AG20443 (cell line): ENCODE data around the gene DGLUCY.
"Not testable (repeated sequence)": the region's sequence is repeated elsewhere in the genome, so short reads cannot be mapped to it uniquely, and the experiment has no call there.

Source experiments
- DNase-seq: peaks from one replicate; pipeline ENCODE4 v3.0.0; 2012; ENCODE audit warnings: low spot score, mixed read lengths

DGLUCY gene

GRCh38 chr14:91261986-91262549 lies 148.2 kb downstream of the DGLUCY start:
- DNase-seq = no peak

GRCh38 chr14:91263329-91263728 lies 149.5 kb downstream of the DGLUCY start:
- DNase-seq = no peak

GRCh38 chr14:91264151-91265150 lies 150.6 kb downstream of the DGLUCY start:
- peak; percentile 64 for DNase-seq

GRCh38 chr14:91265404-91265803 lies 151.5 kb downstream of the DGLUCY start:
- DNase-seq = no peak

GRCh38 chr14:91266276-91266675 lies 152.4 kb downstream of the DGLUCY start:
- not testable (repeated sequence) for DNase-seq

- no peak for DNase-seq
Measured at GRCh38 chr14:91267965-91268437, 154.1 kb downstream of the DGLUCY start.

- peak; percentile 58 for DNase-seq
Measured at GRCh38 chr14:91269076-91269991, 155.5 kb downstream of the DGLUCY start.

- no peak for DNase-seq
Measured at GRCh38 chr14:91270188-91270587, 156.3 kb downstream of the DGLUCY start.

GRCh38 chr14:91270619-91271018 lies 156.7 kb downstream of the DGLUCY start:
- DNase-seq = no peak

GRCh38 chr14:91271639-91272038 lies 157.8 kb downstream of the DGLUCY start:
- DNase-seq = no peak

- no peak for DNase-seq
Measured at GRCh38 chr14:91272341-91273272, 158.7 kb downstream of the DGLUCY start.

- no peak for DNase-seq
Measured at GRCh38 chr14:91273273-91273884, 159.5 kb downstream of the DGLUCY start.

- DNase-seq = no peak
Measured at GRCh38 chr14:91273885-91274273, 160.0 kb downstream of the DGLUCY start.

GRCh38 chr14:91274796-91275195 lies 160.9 kb downstream of the DGLUCY start:
- DNase-seq = no peak
